AG04449 (cell line): ENCODE measurements around the gene USP11.
"Not testable (repeated sequence)": the region's sequence is repeated elsewhere in the genome, so short reads cannot be mapped to it uniquely, and the experiment has no call there.

ENCODE experiments used
- CTCF ChIA-PET: fragments of 350-600 bp; formaldehyde crosslinking; extraction: SDS; loops from one replicate; lab custom pipeline; 2021; ENCODE audit warnings: antibody characterized with exemption; lab: Yijun Ruan, JAX
- POLR2A ChIA-PET: fragments of 400-600, 350-600 bp; formaldehyde crosslinking; extraction: SDS; loops from one replicate; lab custom pipeline; 2020; ENCODE audit warnings: antibody characterized with exemption, inconsistent platforms; lab: Yijun Ruan, JAX
- DNase-seq: peaks from one replicate; pipeline ENCODE4 v3.0.0-alpha.2; 2010; ENCODE audit warnings: low read depth, low spot score
- H3K4me3 ChIP-seq: 2 replicates; pipeline ENCODE4 v1.5.1; 2011; ENCODE audit warnings: low read depth, mild to moderate bottlenecking, control low read depth, low read length
- CTCF ChIP-seq: IDR thresholded peaks from one replicate; pipeline ENCODE4 v1.5.1; 2011; ENCODE audit warnings: mild to moderate bottlenecking, moderate library complexity, low read length, control low read depth, inconsistent platforms; ENCODE audit not compliant: insufficient read depth; ENCODE audit errors: missing control alignments

The USP11 gene

GRCh38 chrX:47266643-47267042, 33.8 kb downstream of the USP11 start:
- no peak for DNase-seq
- CTCF ChIA-PET = no interaction called here
- no peak for TF ChIP-seq CTCF
- H3K4me3 ChIP-seq = no peak overlapping the region
- POLR2A ChIA-PET = no interaction called here

- ChIA-PET POLR2A (interaction anchor here (0.6 kb wide), 1 partner anchor 113 kb away, joined by 5 read pairs; no protein-coding TSS in a partner anchor), CTCF (interaction anchor here (0.6 kb wide), 1 partner anchor 109 kb away, joined by 3 read pairs; no protein-coding TSS in a partner anchor)
- no peak for TF ChIP-seq CTCF
- H3K4me3 ChIP-seq = no peak overlapping the region
- no peak for DNase-seq
These were observed 39.2 kb downstream of the USP11 start for GRCh38 chrX:47272013-47272408.

GRCh38 chrX:47273011-47273730, 40.4 kb downstream of the USP11 start:
- DNase-seq = no peak
- CTCF ChIA-PET = no interaction called here
- POLR2A ChIA-PET = no interaction called here
- TF ChIP-seq CTCF = no peak
- H3K4me3 ChIP-seq = no peak overlapping the region

- POLR2A ChIA-PET = no interaction called here
- no peak overlapping the region for H3K4me3 ChIP-seq
- no peak for TF ChIP-seq CTCF
- peak; percentile 21 for DNase-seq
- CTCF ChIA-PET = interaction anchor here (0.7 to 1.2 kb wide), 2 partner anchors 34 to 35 kb away, joined by 3 read pairs; no protein-coding TSS in a partner anchor
These were observed 45.9 kb downstream of the USP11 start for GRCh38 chrX:47278691-47279090.

GRCh38 chrX:47283015-47283771, 50.4 kb downstream of the USP11 start:
- ChIA-PET CTCF (no interaction called here), POLR2A (no interaction called here)
- no peak overlapping the region for H3K4me3 ChIP-seq
- no peak for DNase-seq
- TF ChIP-seq CTCF = no peak

- H3K4me3 ChIP-seq, POLR2A ChIA-PET, DNase-seq: not testable (repeated sequence)
- CTCF ChIA-PET = interaction anchor here (1.1 kb wide), 1 partner anchor 9 kb away, joined by 3 read pairs; no protein-coding TSS in a partner anchor
These were observed 51.8 kb downstream of the USP11 start for GRCh38 chrX:47284616-47285015.
